Measurements from ENCODE around the gene GPRIN3.

Gene GPRIN3

DNA sequence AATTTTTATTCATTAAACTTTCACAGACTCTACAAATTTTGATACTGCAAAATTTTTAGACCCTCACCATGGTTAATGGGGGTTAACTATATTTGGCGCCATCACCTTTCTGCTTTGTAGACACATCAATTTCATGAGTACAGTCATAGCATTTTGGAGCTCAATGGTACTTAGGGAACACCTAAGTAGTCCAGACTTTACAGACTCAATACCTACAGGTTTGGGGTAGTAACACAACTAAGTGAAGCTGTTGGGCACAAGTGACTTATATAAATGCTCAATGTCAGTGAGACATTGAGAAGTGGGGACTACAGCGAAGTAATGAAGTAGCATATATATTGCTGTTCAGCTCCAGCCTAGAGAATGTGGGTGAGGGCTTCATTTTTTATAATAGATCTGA is 7.5 kb downstream of the GPRIN3 start:
- Histone ChIP-seq H3K9ac (ENCODE audit: low read depth, low read length, poor library complexity, severe bottlenecking) (no peak overlapping the region), H4K20me1 (ENCODE audit: insufficient read depth, low read length, poor library complexity, severe bottlenecking) (no peaks in the 10 kb centered on the region), H3K4me2 (ENCODE audit: low read depth, low read length, poor library complexity, severe bottlenecking) (no peak overlapping the region), H3K4me3 (ENCODE audit: low read length, poor library complexity, severe bottlenecking) (no peak overlapping the region), H3K9me2 (replicated peaks; ENCODE audit: low read depth, low read length) (no peaks in the 10 kb centered on the region), H3K9me3 (ENCODE audit: insufficient read depth, low read depth, low read length) (no peaks in the 10 kb centered on the region), H3K36me3 (ENCODE audit: insufficient read depth, low read length) (no peaks in the 10 kb centered on the region), H3K79me2 (ENCODE audit: insufficient read depth, low read length) (no peaks in the 10 kb centered on the region), H3K4me1 (ENCODE audit: insufficient read depth, low read length, poor library complexity, severe bottlenecking) (peaks cover 31% of the 10 kb centered on the region), H3F3A (ENCODE audit: low read depth) (no peaks in the 10 kb centered on the region), H2AFZ (ENCODE audit: low read length) (no peak overlapping the region), H3K27me3 (ENCODE audit: insufficient read depth, low read length, poor library complexity, severe bottlenecking) (peaks cover 24% of the 10 kb centered on the region)
- TF ChIP-seq CTCF (conservative IDR thresholded peaks at IDR 0.05; ENCODE audit: low read length) (no peak), EZH2phosphoT487 (IDR thresholded peaks at IDR 0.05; ENCODE audit: borderline replicate concordance) (no peak)

GRCh38 chr4:89299153-89299791 is 8.3 kb downstream of the GPRIN3 start:
- Histone ChIP-seq H3K36me3 (ENCODE audit: insufficient read depth, low read length) (no peaks in the 10 kb centered on the region), H3K79me2 (ENCODE audit: insufficient read depth, low read length) (no peaks in the 10 kb centered on the region), H3K4me3 (ENCODE audit: low read length, poor library complexity, severe bottlenecking) (peak overlapping the region; percentile 69), H3K9me3 (ENCODE audit: insufficient read depth, low read depth, low read length) (no peaks in the 10 kb centered on the region), H3K4me2 (ENCODE audit: low read depth, low read length, poor library complexity, severe bottlenecking) (peak overlapping the region; percentile 79), H3K4me1 (ENCODE audit: insufficient read depth, low read length, poor library complexity, severe bottlenecking) (peaks cover 38% of the 10 kb centered on the region), H2AFZ (ENCODE audit: low read length) (no peak overlapping the region), H3K27me3 (ENCODE audit: insufficient read depth, low read length, poor library complexity, severe bottlenecking) (peaks cover 24% of the 10 kb centered on the region), H3F3A (ENCODE audit: low read depth) (0 out of 2 replicates have a peak, but pooled peaks cover under 1% of the 10 kb centered on the region), H3K9me2 (replicated peaks; ENCODE audit: low read depth, low read length) (no peaks in the 10 kb centered on the region), H3K9ac (ENCODE audit: low read depth, low read length, poor library complexity, severe bottlenecking) (no peak overlapping the region), H4K20me1 (ENCODE audit: insufficient read depth, low read length, poor library complexity, severe bottlenecking) (no peaks in the 10 kb centered on the region)
- no peak for TF ChIP-seq CTCF (conservative IDR thresholded peaks at IDR 0.05; ENCODE audit: low read length)
- no peak for TF ChIP-seq EZH2phosphoT487 (IDR thresholded peaks at IDR 0.05; ENCODE audit: borderline replicate concordance)

- Histone ChIP-seq H3K27me3 (ENCODE audit: insufficient read depth, low read length, poor library complexity, severe bottlenecking) (peaks cover 24% of the 10 kb centered on the region), H3K4me2 (ENCODE audit: low read depth, low read length, poor library complexity, severe bottlenecking) (peak overlapping the region; percentile 79), H3F3A (ENCODE audit: low read depth) (0 out of 2 replicates have a peak, but pooled peaks cover 6% of the 10 kb centered on the region), H3K79me2 (ENCODE audit: insufficient read depth, low read length) (no peaks in the 10 kb centered on the region), H3K36me3 (ENCODE audit: insufficient read depth, low read length) (no peaks in the 10 kb centered on the region), H3K4me3 (ENCODE audit: low read length, poor library complexity, severe bottlenecking) (peak overlapping the region; percentile 69), H4K20me1 (ENCODE audit: insufficient read depth, low read length, poor library complexity, severe bottlenecking) (no peaks in the 10 kb centered on the region), H3K9me3 (ENCODE audit: insufficient read depth, low read depth, low read length) (no peaks in the 10 kb centered on the region), H2AFZ (ENCODE audit: low read length) (no peak overlapping the region), H3K4me1 (ENCODE audit: insufficient read depth, low read length, poor library complexity, severe bottlenecking) (peaks cover 43% of the 10 kb centered on the region), H3K9me2 (replicated peaks; ENCODE audit: low read depth, low read length) (no peaks in the 10 kb centered on the region), H3K9ac (ENCODE audit: low read depth, low read length, poor library complexity, severe bottlenecking) (no peak overlapping the region)
- no peak for TF ChIP-seq EZH2phosphoT487 (IDR thresholded peaks at IDR 0.05; ENCODE audit: borderline replicate concordance)
- TF ChIP-seq CTCF (conservative IDR thresholded peaks at IDR 0.05; ENCODE audit: low read length), result peak; percentile 35
Observed at GRCh38 chr4:89298788-89299152, 8.8 kb downstream of the GPRIN3 start.

All from Loucy (cell line).